Esophagus mucosa (tissue), 1 donor: ENCODE data around the gene RERE. TPM values are rescaled to one million over a fixed set of nuclear protein-coding genes. Genes with fewer than 3 reads are reported as not detected.
A peak's percentile ranks its signal among the peaks of the same experiment; 100 is the strongest.

Experiments used
- ATAC-seq: fragments of 200-7000 bp; cut with Tn5 transposase; one replicate; pipeline ENCODE4 v1.9.1; 2020
- total RNA-seq: library from RNA; stranded (reverse); gene quantifications from one replicate; pipeline ENCODE4 v1.2.4, GENCODE V29; 2023
- donor health status: DM: yes; HTN: yes; CAD: no.

Gene RERE
- total RNA-seq, 1 donor from 2014 or later: 33.0 TPM

GRCh38 chr1:8685463-8685862 lies 132.0 kb downstream of the RERE start:
- no peak for ATAC-seq

- no peak for ATAC-seq
Measured at GRCh38 chr1:8684590-8684989, 132.8 kb downstream of the RERE start.

GRCh38 chr1:8682573-8682972 lies 134.9 kb downstream of the RERE start:
- ATAC-seq: peak; percentile 85

GRCh38 chr1:8681911-8682310 lies 135.5 kb downstream of the RERE start:
- ATAC-seq: no peak

- ATAC-seq: no peak
Measured at GRCh38 chr1:8680664-8681650, 136.5 kb downstream of the RERE start.

GRCh38 chr1:8679929-8680663 lies 137.3 kb downstream of the RERE start:
- no peak for ATAC-seq

- ATAC-seq: peak; percentile 59
Measured at GRCh38 chr1:8679395-8679800, 138.0 kb downstream of the RERE start.

GRCh38 chr1:8678673-8679394 lies 138.6 kb downstream of the RERE start:
- ATAC-seq: no peak

GRCh38 chr1:8677782-8678181 lies 139.7 kb downstream of the RERE start:
- ATAC-seq: no peak

GRCh38 chr1:8676813-8677212 lies 140.6 kb downstream of the RERE start:
- ATAC-seq: no peak

- no peak for ATAC-seq
Measured at GRCh38 chr1:8676072-8676471, 141.4 kb downstream of the RERE start.

GRCh38 chr1:8674912-8675311 lies 142.5 kb downstream of the RERE start:
- ATAC-seq: no peak

- ATAC-seq: no peak
Measured at GRCh38 chr1:8674481-8674880, 143.0 kb downstream of the RERE start.

GRCh38 chr1:8671306-8671917 lies 146.0 kb downstream of the RERE start:
- ATAC-seq: peak; percentile 45

GRCh38 chr1:8670371-8670818 lies 147.0 kb downstream of the RERE start:
- no peak for ATAC-seq

GRCh38 chr1:8669606-8670335 lies 147.7 kb downstream of the RERE start:
- ATAC-seq: no peak

- no peak for ATAC-seq
Measured at GRCh38 chr1:8667869-8668594, 149.4 kb downstream of the RERE start.

- ATAC-seq: no peak
Measured at GRCh38 chr1:8666389-8667167, 150.9 kb downstream of the RERE start.

- no peak for ATAC-seq
Measured at GRCh38 chr1:8665833-8666232, 151.6 kb downstream of the RERE start.

GRCh38 chr1:8664887-8665286 lies 152.6 kb downstream of the RERE start:
- ATAC-seq: no peak
